ENCODE data around the gene SH3RF3.

DNA sequence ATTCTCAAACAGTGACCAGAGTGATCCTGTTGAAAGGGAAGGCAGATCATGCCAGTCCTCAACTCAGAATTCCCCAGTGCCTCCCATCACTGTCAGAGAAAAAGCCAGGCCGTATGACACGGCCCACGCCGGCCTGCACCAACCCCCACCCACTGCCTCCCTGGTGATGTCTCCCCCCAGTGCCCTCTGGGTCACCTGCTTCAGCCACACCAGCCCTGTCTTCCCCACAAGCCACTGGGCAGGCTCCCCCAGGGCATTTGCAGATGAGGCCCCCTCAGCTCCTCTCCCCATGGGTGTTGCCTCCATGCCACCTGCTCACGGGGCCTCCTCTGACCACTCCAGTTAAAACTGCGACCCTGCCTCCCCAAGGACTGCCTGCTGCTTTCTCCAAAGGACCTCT, 169.8 kb downstream of the SH3RF3 start:
- TF ChIP-seq, protein P1, sequence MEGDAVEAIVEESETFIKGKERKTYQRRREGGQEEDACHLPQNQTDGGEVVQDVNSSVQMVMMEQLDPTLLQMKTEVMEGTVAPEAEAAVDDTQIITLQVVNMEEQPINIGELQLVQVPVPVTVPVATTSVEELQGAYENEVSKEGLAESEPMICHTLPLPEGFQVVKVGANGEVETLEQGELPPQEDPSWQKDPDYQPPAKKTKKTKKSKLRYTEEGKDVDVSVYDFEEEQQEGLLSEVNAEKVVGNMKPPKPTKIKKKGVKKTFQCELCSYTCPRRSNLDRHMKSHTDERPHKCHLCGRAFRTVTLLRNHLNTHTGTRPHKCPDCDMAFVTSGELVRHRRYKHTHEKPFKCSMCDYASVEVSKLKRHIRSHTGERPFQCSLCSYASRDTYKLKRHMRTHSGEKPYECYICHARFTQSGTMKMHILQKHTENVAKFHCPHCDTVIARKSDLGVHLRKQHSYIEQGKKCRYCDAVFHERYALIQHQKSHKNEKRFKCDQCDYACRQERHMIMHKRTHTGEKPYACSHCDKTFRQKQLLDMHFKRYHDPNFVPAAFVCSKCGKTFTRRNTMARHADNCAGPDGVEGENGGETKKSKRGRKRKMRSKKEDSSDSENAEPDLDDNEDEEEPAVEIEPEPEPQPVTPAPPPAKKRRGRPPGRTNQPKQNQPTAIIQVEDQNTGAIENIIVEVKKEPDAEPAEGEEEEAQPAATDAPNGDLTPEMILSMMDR (IDR thresholded peaks at IDR 0.05 in 2 of 3, conservative IDR thresholded peaks at IDR 0.05 in 1 of 3; ENCODE audit: control insufficient read depth in 2 of 3, extremely low read depth in 1 of 3, insufficient read depth in 1 of 3, low read depth in 3 of 3, low read length in 3 of 3): no peak
- TF ChIP-seq RCOR1 (conservative IDR thresholded peaks at IDR 0.05; ENCODE audit: low read depth, low read length): no peak
- TF ChIP-seq FOS (IDR thresholded peaks at IDR 0.05; ENCODE audit: borderline replicate concordance, extremely low read depth, insufficient read length): no peak
- no peak for TF ChIP-seq POLR2AphosphoS5 (IDR thresholded peaks at IDR 0.05; ENCODE audit: low read length)
- TF ChIP-seq, protein P2, sequence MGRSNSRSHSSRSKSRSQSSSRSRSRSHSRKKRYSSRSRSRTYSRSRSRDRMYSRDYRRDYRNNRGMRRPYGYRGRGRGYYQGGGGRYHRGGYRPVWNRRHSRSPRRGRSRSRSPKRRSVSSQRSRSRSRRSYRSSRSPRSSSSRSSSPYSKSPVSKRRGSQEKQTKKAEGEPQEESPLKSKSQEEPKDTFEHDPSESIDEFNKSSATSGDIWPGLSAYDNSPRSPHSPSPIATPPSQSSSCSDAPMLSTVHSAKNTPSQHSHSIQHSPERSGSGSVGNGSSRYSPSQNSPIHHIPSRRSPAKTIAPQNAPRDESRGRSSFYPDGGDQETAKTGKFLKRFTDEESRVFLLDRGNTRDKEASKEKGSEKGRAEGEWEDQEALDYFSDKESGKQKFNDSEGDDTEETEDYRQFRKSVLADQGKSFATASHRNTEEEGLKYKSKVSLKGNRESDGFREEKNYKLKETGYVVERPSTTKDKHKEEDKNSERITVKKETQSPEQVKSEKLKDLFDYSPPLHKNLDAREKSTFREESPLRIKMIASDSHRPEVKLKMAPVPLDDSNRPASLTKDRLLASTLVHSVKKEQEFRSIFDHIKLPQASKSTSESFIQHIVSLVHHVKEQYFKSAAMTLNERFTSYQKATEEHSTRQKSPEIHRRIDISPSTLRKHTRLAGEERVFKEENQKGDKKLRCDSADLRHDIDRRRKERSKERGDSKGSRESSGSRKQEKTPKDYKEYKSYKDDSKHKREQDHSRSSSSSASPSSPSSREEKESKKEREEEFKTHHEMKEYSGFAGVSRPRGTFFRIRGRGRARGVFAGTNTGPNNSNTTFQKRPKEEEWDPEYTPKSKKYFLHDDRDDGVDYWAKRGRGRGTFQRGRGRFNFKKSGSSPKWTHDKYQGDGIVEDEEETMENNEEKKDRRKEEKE (IDR thresholded peaks at IDR 0.05): no peak

All from GM12878 (cell line).